Renal pelvis (tissue), 4 donors: ENCODE data around the gene LGALS1. TPM values are rescaled to one million over a fixed set of nuclear protein-coding genes. Genes with fewer than 3 reads are reported as not detected.
"Not testable (repeated sequence)": the region's sequence is repeated elsewhere in the genome, so short reads cannot be mapped to it uniquely, and the experiment has no call there.

Experiments used
- DNase-seq: peaks from one replicate; pipeline ENCODE4 v3.0.0-alpha.2; 2013
- polyA plus RNA-seq, 3 donors: library from polyadenylated mRNA; unstranded; fragments of 120-200 nt; gene quantifications; one replicate each; pipeline ENCODE4 v1.2.1, GENCODE V29; 2013; ENCODE audit not compliant: insufficient read length in 3 of 3

LGALS1 gene
- polyA plus RNA-seq, 3 donors: 374 to 538 (median 428) TPM

- no peak for DNase-seq
Measured at GRCh38 chr22:37713761-37714160, 38.3 kb downstream of the LGALS1 start.

DNA sequence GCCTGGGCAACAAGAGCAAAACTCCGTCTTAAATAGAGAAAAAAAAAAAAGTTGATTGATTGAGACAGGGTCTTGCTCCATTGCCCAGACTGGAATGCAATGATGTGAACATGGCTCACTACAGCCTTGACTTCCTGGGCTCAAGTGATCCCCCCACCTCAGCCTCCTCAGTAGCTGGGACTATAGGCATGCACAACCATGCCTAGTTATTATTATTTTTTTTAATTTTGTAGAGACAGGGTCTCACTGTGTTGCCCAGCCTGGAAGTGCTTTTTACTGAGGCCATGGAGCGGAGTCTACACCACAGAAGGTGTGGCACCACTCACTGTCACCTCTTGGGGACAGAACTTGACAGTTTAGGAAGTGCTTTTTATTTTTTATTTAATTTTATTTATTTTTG is 39.2 kb downstream of the LGALS1 start:
- no peak for DNase-seq

GRCh38 chr22:37715760-37716159 is 40.3 kb downstream of the LGALS1 start:
- DNase-seq: no peak

GRCh38 chr22:37716708-37717107 is 41.3 kb downstream of the LGALS1 start:
- no peak for DNase-seq

DNA sequence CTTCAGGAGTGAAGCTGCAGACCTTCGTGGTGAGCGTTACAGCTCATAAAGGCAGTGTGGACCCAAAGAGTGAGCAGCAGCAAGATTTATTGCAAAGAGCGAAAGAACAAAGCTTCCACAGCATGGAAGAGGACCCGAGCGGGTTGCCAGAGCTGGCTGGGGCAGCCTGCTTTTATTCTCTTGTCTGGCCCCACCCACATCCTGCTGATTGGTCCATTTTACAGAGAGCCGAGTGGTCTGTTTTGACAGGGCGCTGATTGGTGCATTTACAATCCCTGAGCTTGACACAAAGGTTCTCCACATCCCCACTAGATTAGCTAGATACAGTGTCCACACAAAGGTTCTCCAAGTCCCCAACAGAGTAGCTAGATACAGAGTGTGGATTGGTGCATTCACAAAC is 41.8 kb downstream of the LGALS1 start:
- DNase-seq: not testable (repeated sequence)

DNA sequence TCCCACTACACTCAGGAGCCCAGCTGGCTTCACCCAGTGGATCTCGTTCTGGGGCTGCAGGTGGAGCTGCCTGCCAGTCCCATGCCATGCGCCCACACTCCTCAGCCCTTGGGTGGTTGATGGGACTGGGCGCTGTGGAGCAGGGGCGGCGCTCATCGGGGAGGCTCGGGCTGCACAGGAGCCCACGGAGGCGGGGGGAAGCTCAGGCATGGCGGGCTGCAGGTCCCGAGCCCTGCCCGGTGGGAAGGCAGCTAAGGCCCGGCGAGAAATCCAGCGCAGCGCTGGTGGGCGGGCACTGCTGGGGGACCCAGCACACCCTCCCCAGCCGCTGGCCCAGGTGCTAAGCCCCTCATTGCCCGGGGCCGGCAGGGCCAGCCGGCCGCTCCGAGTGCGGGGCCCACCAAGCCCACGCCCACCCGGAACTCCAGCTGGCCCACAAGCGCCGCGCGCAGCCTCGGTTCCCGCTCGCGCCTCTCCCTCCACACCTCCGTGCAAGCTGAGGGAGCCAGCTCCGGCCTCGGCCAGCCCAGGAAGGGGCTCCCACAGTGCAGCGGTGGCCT is 42.4 kb downstream of the LGALS1 start:
- not testable (repeated sequence) for DNase-seq

GRCh38 chr22:37725551-37726240 is 50.3 kb downstream of the LGALS1 start:
- no peak for DNase-seq

DNA sequence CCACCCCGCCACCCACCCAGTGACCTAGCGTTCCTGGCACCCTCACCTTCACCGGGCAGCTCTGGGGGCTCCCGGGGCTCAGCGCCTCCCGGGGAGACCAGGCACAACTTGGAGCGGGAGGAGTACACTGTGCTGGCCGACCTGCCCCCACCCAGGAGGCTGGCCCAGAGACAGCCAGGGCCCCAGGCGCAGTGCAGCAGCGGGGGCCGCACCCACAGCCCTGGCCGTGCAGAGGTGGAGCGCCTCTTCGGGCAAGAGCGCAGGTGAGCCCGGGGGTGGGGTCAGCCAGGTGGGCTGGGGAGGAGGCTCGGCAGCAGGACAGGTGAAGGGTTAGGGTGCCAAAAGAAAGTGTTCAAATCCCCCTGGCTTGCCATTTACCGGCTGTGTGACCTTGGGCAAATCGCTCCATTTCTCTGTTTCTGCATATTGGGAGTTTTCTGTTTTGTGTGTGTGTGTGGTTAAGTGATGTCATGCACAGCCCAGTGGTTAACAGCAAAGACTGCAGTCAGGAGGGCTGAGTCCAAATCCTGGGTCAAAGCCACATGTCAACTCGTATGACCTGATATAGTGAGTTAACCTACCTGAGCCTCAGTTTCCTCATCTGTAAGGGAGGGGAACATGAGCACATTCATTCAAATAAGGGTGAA is 50.9 kb downstream of the LGALS1 start:
- DNase-seq: no peak

DNA sequence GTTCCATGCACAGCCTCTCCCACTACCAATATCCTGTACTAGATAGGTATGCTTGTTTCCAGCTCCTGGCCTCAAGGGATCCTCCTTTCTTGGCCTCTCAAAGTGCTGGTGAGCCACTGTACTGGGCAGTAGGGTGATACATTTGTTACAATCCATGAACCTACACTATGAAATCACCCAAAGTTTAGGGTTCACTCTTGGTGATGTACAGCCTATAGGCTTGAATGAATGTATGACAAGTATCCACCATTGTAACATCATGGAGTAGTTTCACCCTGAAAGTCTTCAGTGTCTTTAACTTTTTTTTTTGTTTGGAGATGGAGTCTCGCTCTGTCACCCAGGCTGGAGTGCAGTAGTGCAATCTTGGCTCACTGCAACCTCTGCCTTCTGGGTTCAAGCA is 53.2 kb downstream of the LGALS1 start:
- no peak for DNase-seq

Other genes with a start within 250 kb of the LGALS1 start
- 1 to 10 TPM; 1.5 to 2.7 (median 1.6) TPM for gene ELFN2, start 248.2 kb upstream of the LGALS1 start, polyA plus RNA-seq
- gene MFNG, start 189.3 kb upstream of the LGALS1 start, polyA plus RNA-seq: 10 to 100 TPM in 2 of 3 donors, 1 to 10 TPM in 1; 8.5 to 12.4 (median 11.1) TPM
- 10 to 100 TPM; 23.4 to 29.4 (median 29.2) TPM for gene CARD10, start 156.2 kb upstream of the LGALS1 start, polyA plus RNA-seq
- gene CDC42EP1, start 115.2 kb upstream of the LGALS1 start, polyA plus RNA-seq: 10 to 100 TPM; 45.0 to 59.7 (median 58.2) TPM
- 10 to 100 TPM; 31.0 to 39.0 (median 37.8) TPM for gene LGALS2, start 95.5 kb upstream of the LGALS1 start, polyA plus RNA-seq
- 10 to 100 TPM; 51.2 to 84.9 (median 79.6) TPM for gene GGA1, start 66.8 kb upstream of the LGALS1 start, polyA plus RNA-seq
- gene SH3BP1, start 36.0 kb upstream of the LGALS1 start, polyA plus RNA-seq: 10 to 100 TPM; 18.1 to 19.7 (median 19.5) TPM
- gene PDXP, start 16.9 kb upstream of the LGALS1 start, polyA plus RNA-seq: 10 to 100 TPM; 14.5 to 19.8 (median 19.0) TPM
- gene NOL12, start 10.7 kb downstream of the LGALS1 start, polyA plus RNA-seq: 10 to 100 TPM; 21.2 to 23.2 (median 22.4) TPM
- 10 to 100 TPM; 65.9 to 85.7 (median 77.1) TPM for gene TRIOBP, start 21.4 kb downstream of the LGALS1 start, polyA plus RNA-seq
- gene GCAT, start 132.3 kb downstream of the LGALS1 start, polyA plus RNA-seq: 10 to 100 TPM; 17.0 to 17.9 (median 17.3) TPM
- gene GALR3, start 147.7 kb downstream of the LGALS1 start, polyA plus RNA-seq: not detected
- 10 to 100 TPM; 26.7 to 31.8 (median 29.7) TPM for gene ANKRD54, start 168.7 kb downstream of the LGALS1 start, polyA plus RNA-seq
- gene EIF3L, start 173.8 kb downstream of the LGALS1 start, polyA plus RNA-seq: 1,000 to 10,000 TPM in 1 of 3 donors, 100 to 1,000 TPM in 2; 860 to 1,060 (median 996) TPM
- 10 to 100 TPM; 28.7 to 36.9 (median 30.8) TPM for gene MICALL1, start 230.7 kb downstream of the LGALS1 start, polyA plus RNA-seq